Adrenal gland (tissue), 5 donors: ENCODE results near the gene EZR.

Experiments used
- CTCF ChIP-seq, 6 experiments: fragments of 450-650 bp in 4 of 6; fragments of 200-600 bp in 2 of 6; sonication (generic) in 1 of 6; IDR thresholded peaks; 1 replicate in 5 of 6; 2 replicates in 1 of 6; pipeline versions ENCODE4 v1.5.1 to v1.8.0; 2016 to 2021; ENCODE audit warnings: antibody characterized with exemption in 6 of 6, mild to moderate bottlenecking in 2 of 6, moderate library complexity in 1 of 6
- POLR2A ChIP-seq, 2 donors: fragments of 450-650 bp; IDR thresholded peaks; one replicate each; pipeline ENCODE4 v1.6.1; 2017; ENCODE audit warnings: antibody characterized with exemption in 2 of 2, mild to moderate bottlenecking in 2 of 2, moderate library complexity in 1 of 2
- donor health status: DM: no; HTN: no; CAD: no.

DNA sequence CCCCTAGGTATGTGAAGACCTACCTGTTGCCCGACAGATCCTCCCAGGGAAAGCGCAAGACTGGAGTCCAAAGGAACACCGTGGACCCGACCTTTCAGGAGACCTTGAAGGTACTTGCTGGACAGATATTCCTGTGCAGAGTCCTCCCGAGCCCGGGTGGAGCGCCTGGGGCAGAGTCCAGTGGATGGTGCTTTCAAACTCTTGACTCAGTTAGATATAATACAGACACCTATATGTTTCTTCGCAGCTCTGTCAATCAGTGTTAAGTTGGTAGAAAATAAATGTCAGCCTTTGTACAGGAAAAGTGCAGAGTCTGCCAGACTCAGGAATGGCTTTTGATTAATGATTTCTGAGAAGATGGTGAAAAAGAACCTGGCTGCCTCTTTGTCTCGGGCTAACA is 67.2 kb downstream of the EZR start:
- TF ChIP-seq CTCF (IDR thresholded peaks at IDR 0.05) = no peak
- TF ChIP-seq POLR2A (IDR thresholded peaks at IDR 0.05) = no peak
